NK-92 (cell line): Measurements from ENCODE around the gene CELA3A.

Source experiments
- DNase-seq: peaks from one replicate; lab custom pipeline; 2025; ENCODE audit not compliant: unreplicated experiment; lab: John Stamatoyannopoulos, UW

The CELA3A gene

GRCh38 chr1:22048351-22049192 lies 47.1 kb downstream of the CELA3A start:
- DNase-seq, result no peak

- no peak for DNase-seq
These were observed 48.9 kb downstream of the CELA3A start for GRCh38 chr1:22050330-22050729.

GRCh38 chr1:22051607-22052114 lies 50.2 kb downstream of the CELA3A start:
- DNase-seq, result no peak

GRCh38 chr1:22052115-22053016 lies 50.9 kb downstream of the CELA3A start, which contains the start of gene CDC42:
TSS of gene CDC42 (plus strand) at chr1:22052709. CDS start at chr1:22078479, 25,770 bp downstream.
- peak; percentile 73 for DNase-seq

- no peak for DNase-seq
These were observed 51.8 kb downstream of the CELA3A start for GRCh38 chr1:22053017-22053860.

- DNase-seq, result no peak
These were observed 52.7 kb downstream of the CELA3A start for GRCh38 chr1:22053861-22054770.

GRCh38 chr1:22055463-22055862 lies 54.0 kb downstream of the CELA3A start:
- no peak for DNase-seq

- no peak for DNase-seq
These were observed 54.6 kb downstream of the CELA3A start for GRCh38 chr1:22056043-22056442.

- DNase-seq, result no peak
These were observed 55.5 kb downstream of the CELA3A start for GRCh38 chr1:22056936-22057335.

- no peak for DNase-seq
These were observed 56.4 kb downstream of the CELA3A start for GRCh38 chr1:22057861-22058260.
